Naive thymus-derived CD4-positive, alpha-beta T cell (primary cell): Measurements from ENCODE around the gene ARPP19. TPM values are rescaled to one million over a fixed set of nuclear protein-coding genes. Genes with fewer than 3 reads are reported as not detected.

Experiments
- ATAC-seq: fragments of 150-1000 bp; cut with Tn5 transposase; 2 replicates; pipeline ENCODE4 v1.10.0; 2021; ENCODE audit warnings: mild to moderate bottlenecking, moderate library complexity
- CTCF ChIA-PET: fragments of 350-600 bp; sonication (Branson Sonifier 250); formaldehyde crosslinking; loops from one replicate; lab custom pipeline; 2021; ENCODE audit warnings: antibody characterized with exemption; lab: Charles Lee
- POLR2A ChIA-PET: fragments of 350-600 bp; sonication (Branson Sonifier 250); formaldehyde crosslinking; loops from one replicate; lab custom pipeline; 2021; ENCODE audit warnings: antibody characterized with exemption, inconsistent platforms; lab: Charles Lee
- DNase-seq, 9 donors: peaks; one replicate each; pipeline versions ENCODE4 v3.0.0 to v3.0.0-alpha.2; 2020 to 2022; ENCODE audit warnings: mixed read lengths in 1 of 9
- H3K27ac ChIP-seq: one replicate; pipeline ENCODE4 v1.7.0; 2013; ENCODE audit warnings: mild to moderate bottlenecking, low read depth, low read length, moderate library complexity
- H3K27me3 ChIP-seq, 2 donors: one replicate each; pipeline ENCODE4 v1.7.0; 2013; ENCODE audit warnings: low read length in 2 of 2, mild to moderate bottlenecking in 2 of 2, moderate library complexity in 2 of 2; ENCODE audit not compliant: control insufficient read depth in 2 of 2, insufficient read depth in 2 of 2
- H3K36me3 ChIP-seq, 3 experiments: 1 replicate in 2 of 3; 2 replicates in 1 of 3; pipeline ENCODE4 v1.7.0; 2013; ENCODE audit warnings: low read length in 3 of 3, mild to moderate bottlenecking in 3 of 3, moderate library complexity in 1 of 3; ENCODE audit not compliant: insufficient read depth in 3 of 3, control insufficient read depth in 2 of 3
- H3K4me1 ChIP-seq, 2 donors: one replicate each; pipeline ENCODE4 v1.7.0; 2013; ENCODE audit warnings: low read length in 2 of 2, mild to moderate bottlenecking in 2 of 2, moderate library complexity in 1 of 2; ENCODE audit not compliant: control insufficient read depth in 2 of 2, insufficient read depth in 2 of 2
- H3K4me3 ChIP-seq: 2 replicates; pipeline ENCODE4 v1.7.0; 2013; ENCODE audit warnings: mild to moderate bottlenecking, low read length
- H3K9me3 ChIP-seq, 3 experiments: 1 replicate in 2 of 3; 2 replicates in 1 of 3; pipeline ENCODE4 v1.7.0; 2013; ENCODE audit warnings: low read length in 3 of 3; ENCODE audit not compliant: control insufficient read depth in 2 of 3
- H3K27ac Mint-ChIP-seq, 9 donors: one replicate each; pipeline ENCODE4 v1.8.0; 2020 to 2022; ENCODE audit warnings: mixed read lengths in 9 of 9, mild to moderate bottlenecking in 8 of 9, moderate library complexity in 5 of 9, inconsistent platforms in 2 of 9
- H3K27me3 Mint-ChIP-seq, 5 donors: one replicate each; pipeline ENCODE4 v1.8.0; 2021 to 2022; ENCODE audit warnings: mixed read lengths in 5 of 5, mild to moderate bottlenecking in 1 of 5
- H3K36me3 Mint-ChIP-seq, 5 donors: one replicate each; pipeline ENCODE4 v1.8.0; 2020 to 2022; ENCODE audit warnings: mixed read lengths in 5 of 5, mild to moderate bottlenecking in 3 of 5, inconsistent platforms in 1 of 5
- H3K4me1 Mint-ChIP-seq, 7 donors: one replicate each; pipeline ENCODE4 v1.8.0; 2020 to 2022; ENCODE audit warnings: mixed read lengths in 7 of 7, mild to moderate bottlenecking in 3 of 7, inconsistent platforms in 1 of 7
- H3K4me3 Mint-ChIP-seq, 10 donors: one replicate each; pipeline ENCODE4 v1.8.0; 2020 to 2022; ENCODE audit warnings: mild to moderate bottlenecking in 10 of 10, mixed read lengths in 10 of 10, moderate library complexity in 6 of 10, inconsistent platforms in 2 of 10
- H3K9me3 Mint-ChIP-seq, 11 donors: one replicate each; pipeline ENCODE4 v1.8.0; 2020 to 2022; ENCODE audit warnings: mixed read lengths in 11 of 11, mild to moderate bottlenecking in 4 of 11, inconsistent platforms in 1 of 11, moderate library complexity in 1 of 11
- intact Hi-C, 2 donors: fragments of 100-400 bp; cut with micrococcal nuclease; formaldehyde crosslinking; loops; one replicate each; pipeline ENCODE4 v1.15.1; 2023
- polyA plus RNA-seq, 2 donors: library from polyadenylated mRNA; unstranded; fragments of 300-500 nt; fragmentation: Illumina TruSeq; gene quantifications; one replicate each; pipeline ENCODE4 v1.2.3, GENCODE V29; 2021
- total RNA-seq, 6 experiments: library from RNA in 5 of 6; stranded (reverse) in 5 of 6; gene quantifications; 1 replicate in 5 of 6; 2 replicates in 1 of 6; pipeline ENCODE4 v1.2.3 and lab custom pipeline; 2021 to 2026

Gene ARPP19
- total and polyA plus RNA-seq, 7 experiments from 2014 or later: 30.4 to 148 (median 105) TPM

- no peaks in the 10 kb centered on the region for H3K9me3 Mint-ChIP-seq
- H3K27ac Mint-ChIP-seq: peak overlapping the region; percentile 63 to 96 (median 90)
- ChIA-PET CTCF (interaction anchor here (1.3 to 1.5 kb wide), 3 partner anchors 9 to 46 kb away, joined by 3 read pairs; no protein-coding TSS in a partner anchor), POLR2A (interaction anchor here (0.6 to 1.4 kb wide), 5 partner anchors 29 to 117 kb away, joined by 3 to 5 read pairs (median 3); no protein-coding TSS in a partner anchor)
- H3K4me1 Mint-ChIP-seq: peaks cover 22 to 48% (median 30%) of the 10 kb centered on the region in 7 donors
- H3K4me3 Mint-ChIP-seq: peak overlapping the region; percentile 87 to 96 (median 93)
- H3K36me3 Mint-ChIP-seq: peaks cover 0 to 10% (median 0%) of the 10 kb centered on the region in 5 donors
- H3K9me3 ChIP-seq: no peaks in the 10 kb centered on the region
- H3K27me3 Mint-ChIP-seq: peaks cover 0 to 22% (median 0%) of the 10 kb centered on the region in 5 donors
- H3K27ac ChIP-seq: peak overlapping the region; percentile 69
- H3K36me3 ChIP-seq: no peaks in the 10 kb centered on the region
- DNase-seq (peak; percentile 10 to 44 (median 26)), ATAC-seq (no peak)
- intact Hi-C loops: loop anchor here (1.0 to 5.0 kb wide), 7 partner anchors 10 to 701 kb away; partner anchors contain the start of gene TMOD3 (in 1 of the 2)
- H3K27me3 ChIP-seq: no peaks in the 10 kb centered on the region
- peaks cover 11 to 12% of the 10 kb centered on the region in 2 donors for H3K4me1 ChIP-seq
- H3K4me3 ChIP-seq: peak overlapping the region; percentile 60
Measured at GRCh38 chr15:52527911-52528563, 40.8 kb downstream of the ARPP19 start.

GRCh38 chr15:52527196-52527910, 41.5 kb downstream of the ARPP19 start:
- H3K27me3 ChIP-seq: no peaks in the 10 kb centered on the region
- peaks cover 0 to 20% (median 0%) of the 10 kb centered on the region in 5 donors for H3K27me3 Mint-ChIP-seq

GRCh38 chr15:52524223-52525136, 44.4 kb downstream of the ARPP19 start:
- Mint-ChIP-seq H3K36me3 (peaks cover 0 to 7% (median 0%) of the 10 kb centered on the region in 5 donors), H3K9me3 (no peaks in the 10 kb centered on the region), H3K4me1 (peaks cover 24 to 52% (median 30%) of the 10 kb centered on the region in 7 donors), H3K27ac (no peak overlapping the region), H3K27me3 (no peaks in the 10 kb centered on the region), H3K4me3 (no peak overlapping the region)
- ChIA-PET CTCF (interaction anchor here (0.6 kb wide), 1 partner anchor 17 kb away, joined by 3 read pairs; no protein-coding TSS in a partner anchor), POLR2A (interaction anchor here (0.5 kb wide), 1 partner anchor 33 kb away, joined by 3 read pairs; no protein-coding TSS in a partner anchor)
- Histone ChIP-seq H3K4me1 (peaks cover 8 to 10% of the 10 kb centered on the region in 2 donors), H3K4me3 (no peak overlapping the region), H3K36me3 (no peaks in the 10 kb centered on the region), H3K27me3 (no peaks in the 10 kb centered on the region), H3K27ac (no peak overlapping the region), H3K9me3 (no peaks in the 10 kb centered on the region)
- DNase-seq (no peak), ATAC-seq (no peak)
- intact Hi-C loops: loop anchor here (5.0 kb wide), 3 partner anchors 92 to 697 kb away; partner anchors contain the start of gene TMOD3 (in 1 of the 2)

More at GRCh38 chr15:52527196-52527910, 41.5 kb downstream of the ARPP19 start:
- H3K27ac Mint-ChIP-seq: peak overlapping the region in 6 of 9 donors; percentile 25 to 92 (median 90)
- no peak for DNase-seq
- Histone ChIP-seq H3K4me3 (no peak overlapping the region), H3K9me3 (no peaks in the 10 kb centered on the region), H3K4me1 (peaks cover 11 to 12% of the 10 kb centered on the region in 2 donors), H3K36me3 (no peaks in the 10 kb centered on the region), H3K27ac (no peak overlapping the region)
- H3K9me3 Mint-ChIP-seq: no peaks in the 10 kb centered on the region
- peak overlapping the region; percentile 87 to 96 (median 93) for H3K4me3 Mint-ChIP-seq
- ChIA-PET CTCF (interaction anchor here (1.3 to 1.5 kb wide), 3 partner anchors 10 to 46 kb away, joined by 3 read pairs; no protein-coding TSS in a partner anchor), POLR2A (interaction anchor here (0.6 to 1.4 kb wide), 5 partner anchors 25 to 116 kb away, joined by 3 to 5 read pairs (median 3); no protein-coding TSS in a partner anchor)
- intact Hi-C loops: loop anchor here (5.0 kb wide), 3 partner anchors 95 to 700 kb away; partner anchors contain the start of gene TMOD3 (in 1 of the 2)
- H3K4me1 Mint-ChIP-seq: peaks cover 22 to 50% (median 31%) of the 10 kb centered on the region in 7 donors
- ATAC-seq: no peak
- peaks cover 0 to 9% (median 0%) of the 10 kb centered on the region in 5 donors for H3K36me3 Mint-ChIP-seq

- ATAC-seq (no peak), DNase-seq (no peak)
- Mint-ChIP-seq H3K9me3 (no peaks in the 10 kb centered on the region), H3K27me3 (no peaks in the 10 kb centered on the region), H3K4me1 (peaks cover 27 to 57% (median 33%) of the 10 kb centered on the region in 7 donors), H3K4me3 (no peak overlapping the region), H3K27ac (no peak overlapping the region), H3K36me3 (peaks cover 0 to 7% (median 0%) of the 10 kb centered on the region in 5 donors)
- H3K27ac ChIP-seq: no peak overlapping the region
- H3K4me1 ChIP-seq: peaks cover 7 to 8% of the 10 kb centered on the region in 2 donors
- no peaks in the 10 kb centered on the region for H3K36me3 ChIP-seq
- H3K4me3 ChIP-seq: no peak overlapping the region
- no peaks in the 10 kb centered on the region for H3K9me3 ChIP-seq
- ChIA-PET CTCF (no interaction called here), POLR2A (interaction anchor here (0.6 kb wide), 1 partner anchor 60 kb away, joined by 3 read pairs; no protein-coding TSS in a partner anchor)
- no peaks in the 10 kb centered on the region for H3K27me3 ChIP-seq
- intact Hi-C loops: no loop called here
Measured at GRCh38 chr15:52523647-52524046, 45.2 kb downstream of the ARPP19 start.

- DNase-seq (no peak), ATAC-seq (no peak)
- CTCF ChIA-PET: no interaction called here
- Histone ChIP-seq H3K4me3 (no peak overlapping the region), H3K36me3 (no peaks in the 10 kb centered on the region), H3K9me3 (no peaks in the 10 kb centered on the region), H3K27me3 (no peaks in the 10 kb centered on the region), H3K4me1 (peaks cover 7 to 8% of the 10 kb centered on the region in 2 donors), H3K27ac (no peak overlapping the region)
- H3K4me3 Mint-ChIP-seq: no peak overlapping the region
- peaks cover 27 to 59% (median 35%) of the 10 kb centered on the region in 7 donors for H3K4me1 Mint-ChIP-seq
- H3K27me3 Mint-ChIP-seq: no peaks in the 10 kb centered on the region
- H3K36me3 Mint-ChIP-seq: peaks cover 0 to 7% (median 0%) of the 10 kb centered on the region in 5 donors
- POLR2A ChIA-PET: interaction anchor here (0.6 kb wide), 1 partner anchor 60 kb away, joined by 3 read pairs; no protein-coding TSS in a partner anchor
- H3K27ac Mint-ChIP-seq: no peak overlapping the region
- intact Hi-C loops: no loop called here
- H3K9me3 Mint-ChIP-seq: no peaks in the 10 kb centered on the region
Measured at GRCh38 chr15:52523192-52523591, 45.6 kb downstream of the ARPP19 start.
